ENCODE data around the gene TRIM24. TPM values are rescaled to one million over a fixed set of nuclear protein-coding genes. Genes with fewer than 3 reads are reported as not detected.

TRIM24 gene
- total RNA-seq, 1 experiment from 2014 or later = 29.8 TPM

- no TSS peak for BruUV-seq (replicated peaks)
- intact Hi-C loops (cut with micrococcal nuclease; ENCODE audit: unreplicated experiment) = loop anchor here (1.0 to 10.0 kb wide), 4 partner anchors 100 to 300 kb away; no protein-coding TSS in a partner anchor
These were observed 104.3 kb downstream of the TRIM24 start for GRCh38 chr7:138564365-138564764.

DNA sequence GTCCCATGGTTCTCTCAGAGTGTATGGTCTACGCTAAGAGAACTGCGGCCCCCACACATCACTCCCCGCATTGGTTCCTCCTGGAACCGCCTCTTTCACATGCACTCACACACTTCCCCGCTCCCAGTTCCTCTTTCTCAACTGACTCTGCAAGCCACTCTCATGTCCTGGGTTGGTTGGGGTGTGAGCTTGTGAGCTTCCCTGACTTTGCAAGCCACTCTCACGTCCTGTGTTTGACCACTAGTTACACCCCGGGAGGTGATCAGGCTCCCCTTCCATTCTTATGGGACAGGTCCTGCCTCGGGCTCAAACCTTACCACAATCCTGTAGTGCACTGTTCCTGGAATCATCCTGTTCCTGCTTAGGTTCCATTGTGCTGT is 105.0 kb downstream of the TRIM24 start:
- H3K4me1 Mint-ChIP-seq (ENCODE audit: low read depth, unreplicated experiment) = peaks cover 26% of the 10 kb centered on the region
- peak overlapping the region; percentile 95 for H3K27ac Mint-ChIP-seq (ENCODE audit: unreplicated experiment)
- no TSS peak for BruUV-seq (replicated peaks)
- no peaks in the 10 kb centered on the region for H3K27me3 Mint-ChIP-seq (ENCODE audit: unreplicated experiment)
- H3K4me3 Mint-ChIP-seq (ENCODE audit: low read depth, unreplicated experiment) = peak overlapping the region; percentile 70
- TF ChIP-seq CTCF (IDR thresholded peaks at IDR 0.05; ENCODE audit: unreplicated experiment) = no peak
- peaks cover 12% of the 10 kb centered on the region for H3K9me3 Mint-ChIP-seq (ENCODE audit: low read depth, unreplicated experiment)
- CTCF ChIA-PET = interaction anchor here (1.3 kb wide), 1 partner anchor 403 kb away, joined by 3 read pairs; no protein-coding TSS in a partner anchor
- intact Hi-C loops (cut with micrococcal nuclease; ENCODE audit: unreplicated experiment) = loop anchor here (10.0 kb wide), 2 partner anchors 100 to 270 kb away; no protein-coding TSS in a partner anchor
- DNase-seq = no peak
- H3K36me3 Mint-ChIP-seq (ENCODE audit: insufficient read depth, unreplicated experiment) = peaks cover 32% of the 10 kb centered on the region

More at GRCh38 chr7:138564365-138564764, 104.3 kb downstream of the TRIM24 start:
- CTCF ChIA-PET = interaction anchor here (0.9 kb wide), 1 partner anchor 102 kb away, joined by 3 read pairs; no protein-coding TSS in a partner anchor
- peak; percentile 66 for DNase-seq
- TF ChIP-seq CTCF (IDR thresholded peaks at IDR 0.05; ENCODE audit: unreplicated experiment) = no peak
- peak overlapping the region; percentile 95 for H3K27ac Mint-ChIP-seq (ENCODE audit: unreplicated experiment)
- H3K9me3 Mint-ChIP-seq (ENCODE audit: low read depth, unreplicated experiment) = peaks cover 12% of the 10 kb centered on the region
- no peaks in the 10 kb centered on the region for H3K27me3 Mint-ChIP-seq (ENCODE audit: unreplicated experiment)
- peaks cover 32% of the 10 kb centered on the region for H3K36me3 Mint-ChIP-seq (ENCODE audit: insufficient read depth, unreplicated experiment)
- peak overlapping the region; percentile 70 for H3K4me3 Mint-ChIP-seq (ENCODE audit: low read depth, unreplicated experiment)
- peaks cover 26% of the 10 kb centered on the region for H3K4me1 Mint-ChIP-seq (ENCODE audit: low read depth, unreplicated experiment)

DNA sequence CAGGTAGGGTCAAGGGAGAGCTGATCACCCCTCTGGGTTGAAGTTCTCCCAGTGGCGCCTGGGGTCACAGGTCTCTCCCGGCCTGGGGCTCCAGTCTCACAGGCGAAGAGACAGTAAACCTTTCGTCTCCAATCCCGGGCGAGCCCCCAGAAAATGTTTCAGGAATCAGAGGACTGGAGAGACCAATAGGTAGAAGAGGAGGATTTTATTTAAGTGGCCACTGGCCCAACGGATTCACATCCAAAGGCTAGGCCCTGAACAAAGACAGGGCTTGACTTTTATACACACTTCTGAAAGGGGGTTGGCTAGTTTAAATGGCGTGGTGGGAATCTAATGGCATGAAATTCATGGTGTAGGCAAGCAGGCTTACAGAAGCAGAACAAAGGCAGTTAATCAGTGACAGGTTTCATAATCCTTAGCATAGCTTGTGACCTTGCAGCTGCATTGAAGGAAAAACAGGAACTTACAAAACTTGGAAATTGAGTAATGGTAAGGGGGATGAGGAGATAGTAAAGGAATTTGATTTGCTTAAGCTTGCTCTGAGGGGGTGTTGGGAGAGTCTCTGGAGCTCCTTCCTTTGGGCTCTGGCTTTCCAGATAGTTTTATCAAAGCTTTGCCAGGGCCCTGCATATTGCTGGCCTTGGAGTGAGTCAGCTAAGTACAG is 105.5 kb downstream of the TRIM24 start:
- no peak for DNase-seq
- peaks cover 32% of the 10 kb centered on the region for H3K36me3 Mint-ChIP-seq (ENCODE audit: insufficient read depth, unreplicated experiment)
- CTCF ChIA-PET = interaction anchor here (1.3 kb wide), 1 partner anchor 404 kb away, joined by 3 read pairs; no protein-coding TSS in a partner anchor
- no TSS peak for BruUV-seq (replicated peaks)
- intact Hi-C loops (cut with micrococcal nuclease; ENCODE audit: unreplicated experiment) = loop anchor here (10.0 kb wide), 2 partner anchors 99 to 271 kb away; no protein-coding TSS in a partner anchor
- peak overlapping the region; percentile 95 for H3K27ac Mint-ChIP-seq (ENCODE audit: unreplicated experiment)
- TF ChIP-seq CTCF (IDR thresholded peaks at IDR 0.05; ENCODE audit: unreplicated experiment) = no peak
- no peaks in the 10 kb centered on the region for H3K27me3 Mint-ChIP-seq (ENCODE audit: unreplicated experiment)
- peak overlapping the region; percentile 70 for H3K4me3 Mint-ChIP-seq (ENCODE audit: low read depth, unreplicated experiment)
- peaks cover 12% of the 10 kb centered on the region for H3K9me3 Mint-ChIP-seq (ENCODE audit: low read depth, unreplicated experiment)
- H3K4me1 Mint-ChIP-seq (ENCODE audit: low read depth, unreplicated experiment) = peaks cover 26% of the 10 kb centered on the region

DNA sequence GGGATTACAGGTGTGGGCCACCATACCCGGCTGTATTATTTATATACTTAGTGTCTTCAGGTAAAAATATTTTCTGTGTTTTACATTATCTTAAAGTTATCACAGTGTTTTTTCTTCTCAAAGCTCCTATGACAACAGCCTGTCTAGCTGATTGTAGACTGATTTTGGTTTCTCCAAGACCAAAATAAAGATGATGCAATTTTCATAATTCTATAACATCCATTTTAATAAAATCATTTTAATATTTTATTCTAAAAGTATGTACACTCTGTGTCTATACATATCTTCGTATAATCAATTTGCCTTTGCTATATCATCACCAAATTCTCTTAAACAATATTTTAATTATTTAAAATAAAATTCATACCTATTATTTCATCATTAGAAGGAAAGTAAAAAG is 108.6 kb downstream of the TRIM24 start:
- no peak overlapping the region for H3K4me3 Mint-ChIP-seq (ENCODE audit: low read depth, unreplicated experiment)
- no peak for DNase-seq
- intact Hi-C loops (cut with micrococcal nuclease; ENCODE audit: unreplicated experiment) = loop anchor here (10.0 kb wide), 2 partner anchors 96 to 274 kb away; no protein-coding TSS in a partner anchor
- H3K9me3 Mint-ChIP-seq (ENCODE audit: low read depth, unreplicated experiment) = peaks cover 10% of the 10 kb centered on the region
- H3K27me3 Mint-ChIP-seq (ENCODE audit: unreplicated experiment) = no peaks in the 10 kb centered on the region
- H3K36me3 Mint-ChIP-seq (ENCODE audit: insufficient read depth, unreplicated experiment) = peaks cover 32% of the 10 kb centered on the region
- BruUV-seq (replicated peaks) = no TSS peak
- no peak overlapping the region for H3K27ac Mint-ChIP-seq (ENCODE audit: unreplicated experiment)
- H3K4me1 Mint-ChIP-seq (ENCODE audit: low read depth, unreplicated experiment) = peaks cover 18% of the 10 kb centered on the region
- CTCF ChIA-PET = interaction anchor here (0.6 kb wide), 1 partner anchor 81 kb away, joined by 3 read pairs; no protein-coding TSS in a partner anchor
- no peak for TF ChIP-seq CTCF (IDR thresholded peaks at IDR 0.05; ENCODE audit: unreplicated experiment)
